IMR-90 (cell line): ENCODE results near the gene KIRREL2. TPM values are rescaled to one million over a fixed set of nuclear protein-coding genes. Genes with fewer than 3 reads are reported as not detected.

ENCODE experiments used
- ATAC-seq: fragments of 200-7000 bp; cut with Tn5 transposase; 2 replicates; pipeline ENCODE4 v1.9.1; 2020; ENCODE audit warnings: low read depth, mild to moderate bottlenecking, moderate library complexity
- BruUV-seq: library from RNA; stranded (reverse); fragments of 400-500 nt; replicated peaks from 2 replicates; lab custom pipeline; 2021; lab: Mats Ljungman, UMichigan
- CTCF ChIA-PET: fragments of 300-600 bp; formaldehyde crosslinking; extraction: SDS; loops from one replicate; lab custom pipeline; 2021; ENCODE audit warnings: antibody characterized with exemption; lab: Yijun Ruan, JAX
- POLR2A ChIA-PET: fragments of 300-600 bp; sonication (Branson Sonifier 250); formaldehyde crosslinking; loops from one replicate; lab custom pipeline; 2022; ENCODE audit warnings: antibody characterized with exemption; ENCODE audit not compliant: unreplicated experiment; lab: Charles Lee
- DNase-seq: peaks from one replicate; pipeline ENCODE4 v3.0.0; 2013
- H2AFZ ChIP-seq: replicated peaks from 2 replicates; pipeline ENCODE3; 2013; ENCODE audit warnings: low read length, mild to moderate bottlenecking; ENCODE audit not compliant: poor library complexity
- H2AK5ac ChIP-seq: 2 replicates; pipeline ENCODE4 v1.6.1; 2013; ENCODE audit warnings: low read depth, low read length, inconsistent platforms
- H2AK9ac ChIP-seq: replicated peaks from 2 replicates; pipeline ENCODE3; 2013; ENCODE audit warnings: mild to moderate bottlenecking, low read depth, low read length, moderate library complexity; ENCODE audit not compliant: poor library complexity
- H2BK120ac ChIP-seq: 2 replicates; pipeline ENCODE4 v1.6.1; 2013; ENCODE audit warnings: low read depth, low read length, inconsistent platforms
- H2BK15ac ChIP-seq: 3 replicates; pipeline ENCODE4 v1.6.1; 2013; ENCODE audit warnings: low read depth, low read length, inconsistent platforms
- H2BK20ac ChIP-seq: 2 replicates; pipeline ENCODE4 v1.6.1; 2013; ENCODE audit warnings: low read depth, mild to moderate bottlenecking, inconsistent platforms, low read length, moderate library complexity
- H2BK5ac ChIP-seq: 2 replicates; pipeline ENCODE4 v1.6.1; 2013; ENCODE audit warnings: mild to moderate bottlenecking, low read depth, low read length, inconsistent platforms; ENCODE audit not compliant: poor library complexity, severe bottlenecking
- H3K14ac ChIP-seq: replicated peaks from 2 replicates; pipeline ENCODE4 v1.6.1; 2013; ENCODE audit warnings: low read depth, low read length, inconsistent platforms
- H3K18ac ChIP-seq: 2 replicates; pipeline ENCODE4 v1.6.1; 2013; ENCODE audit warnings: low read depth, low read length, control low read depth
- H3K23ac ChIP-seq: 2 replicates; pipeline ENCODE4 v1.6.1; 2013; ENCODE audit warnings: low read depth, low read length, inconsistent platforms
- H3K27ac ChIP-seq: 2 replicates; pipeline ENCODE4 v1.5.1; 2013; ENCODE audit warnings: mild to moderate bottlenecking, control low read depth, low read length; ENCODE audit not compliant: insufficient read depth
- H3K27me3 ChIP-seq: 2 replicates; pipeline ENCODE4 v1.6.1; 2013; ENCODE audit warnings: low read length; ENCODE audit not compliant: control insufficient read depth, insufficient read depth
- H3K36me3 ChIP-seq: 2 replicates; pipeline ENCODE4 v1.6.1; 2013; ENCODE audit warnings: low read length, mixed read lengths; ENCODE audit not compliant: control insufficient read depth, insufficient read depth
- H3K4ac ChIP-seq: 2 replicates; pipeline ENCODE4 v1.6.1; 2013; ENCODE audit warnings: low read depth, low read length, inconsistent platforms
- H3K4me1 ChIP-seq: 2 replicates; pipeline ENCODE4 v1.6.1; 2013; ENCODE audit warnings: low read length, mixed read lengths; ENCODE audit not compliant: control insufficient read depth, insufficient read depth
- H3K4me2 ChIP-seq: 2 replicates; pipeline ENCODE4 v1.6.1; 2013; ENCODE audit warnings: low read depth, mild to moderate bottlenecking, control low read depth, low read length, moderate library complexity
- H3K4me3 ChIP-seq: 2 replicates; pipeline ENCODE4 v1.5.1; 2013; ENCODE audit warnings: low read depth, mild to moderate bottlenecking, control low read depth, low read length, moderate library complexity; ENCODE audit not compliant: insufficient read depth
- H3K56ac ChIP-seq: 2 replicates; pipeline ENCODE4 v1.6.1; 2013; ENCODE audit warnings: low read length, inconsistent platforms; ENCODE audit not compliant: insufficient read depth; ENCODE audit errors: extremely low read depth
- H3K79me1 ChIP-seq, 2 experiments: 2 replicates each; pipeline ENCODE4 v1.6.1; 2013; ENCODE audit warnings: low read length in 2 of 2, inconsistent platforms in 1 of 2, low read depth in 1 of 2
- H3K9ac ChIP-seq: 2 replicates; pipeline ENCODE4 v1.6.1; 2013; ENCODE audit warnings: low read depth, low read length, control low read depth
- H3K9me1 ChIP-seq: 2 replicates; pipeline ENCODE4 v1.6.1; 2013; ENCODE audit warnings: low read length, inconsistent platforms; ENCODE audit not compliant: insufficient read depth
- H3K9me3 ChIP-seq: 2 replicates; pipeline ENCODE4 v1.6.1; 2013; ENCODE audit warnings: low read length; ENCODE audit not compliant: control insufficient read depth, insufficient read depth
- H4K20me1 ChIP-seq: 2 replicates; pipeline ENCODE4 v1.6.1; 2013; ENCODE audit warnings: low read length, inconsistent platforms; ENCODE audit not compliant: insufficient read depth
- H4K5ac ChIP-seq: 2 replicates; pipeline ENCODE4 v1.6.1; 2013; ENCODE audit warnings: mild to moderate bottlenecking, low read depth, low read length, control low read depth
- H4K8ac ChIP-seq, 2 experiments: 2 replicates each; pipeline ENCODE4 v1.6.1; 2013; ENCODE audit warnings: low read depth in 2 of 2, low read length in 2 of 2, control low read depth in 1 of 2, inconsistent platforms in 1 of 2
- H4K91ac ChIP-seq: 2 replicates; pipeline ENCODE4 v1.6.1; 2013; ENCODE audit warnings: low read depth, low read length, inconsistent platforms; ENCODE audit not compliant: insufficient read depth
- BHLHE40 ChIP-seq: fragments of 150-350 bp; IDR thresholded peaks from 2 replicates; pipeline ENCODE4 v1.6.1; 2016; ENCODE audit warnings: mild to moderate bottlenecking, low read depth, low read length
- MXI1 ChIP-seq: IDR thresholded peaks from 2 replicates; pipeline ENCODE4 v1.6.1; 2012; ENCODE audit warnings: low read depth, mild to moderate bottlenecking, low read length, moderate library complexity, borderline replicate concordance
- RAD21 ChIP-seq: IDR thresholded peaks from 2 replicates; pipeline ENCODE4 v1.6.1; 2012; ENCODE audit warnings: low read length, improper control_type of control experiment
- RFX5 ChIP-seq: IDR thresholded peaks from 2 replicates; pipeline ENCODE4 v1.8.0; 2012; ENCODE audit warnings: low read depth, mild to moderate bottlenecking, low read length, moderate library complexity
- SMC3 ChIP-seq: fragments of 150-350 bp; IDR thresholded peaks from 2 replicates; pipeline ENCODE4 v1.6.1; 2016; ENCODE audit warnings: low read depth, mild to moderate bottlenecking, antibody characterized with exemption, low read length, moderate library complexity
- WGBS, 2 experiments: methylation state at CpG; one replicate each; pipeline versions ENCODE4 v1.1.5 to v1.1.7; 2013; ENCODE audit warnings: missing lambda C conversion rate in 2 of 2; ENCODE audit not compliant: insufficient read length in 1 of 2; ENCODE audit errors: extremely low coverage in 2 of 2; 5-methylcytosine and 5-hydroxymethylcytosine counted together
- dilution Hi-C: fragments of 300-500 bp; cut with HindIII; formaldehyde crosslinking; loops from one replicate; pipeline ENCODE4 v1.14.3; 2018; ENCODE audit warnings: low sequenced_read_pairs; ENCODE audit not compliant: unreplicated experiment
- in situ Hi-C: fragments of 300-500 bp; cut with MboI; formaldehyde crosslinking; loops from 3 replicates; pipeline ENCODE4 v1.14.3; 2019; ENCODE audit warnings: low sequenced_read_pairs, inconsistent platforms, mixed read lengths
- intact Hi-C: fragments of 100-400 bp; cut with micrococcal nuclease; formaldehyde crosslinking; loops from 2 replicates; pipeline ENCODE4 v1.10.0; 2022
- polyA plus RNA-seq, 3 experiments: library from polyadenylated mRNA; depleted of rRNA; stranded (reverse); fragments of >200 nt; gene quantifications; 2 replicates each; pipeline ENCODE4 v1.2.3, GENCODE V29; 2012; ENCODE audit warnings: low replicate concordance in 1 of 3
- total RNA-seq: library from RNA; depleted of rRNA; stranded (reverse); fragments of >200 nt; gene quantifications from 2 replicates; pipeline ENCODE4 v1.2.3, GENCODE V29; 2012
- TF ChIP-seq, protein P1 (sequence below): conservative IDR thresholded peaks from 2 replicates; pipeline ENCODE4 v1.5.1; 2012; ENCODE audit warnings: mild to moderate bottlenecking, low read depth, low read length, improper control_type of control experiment

KIRREL2 gene
- total and polyA plus RNA-seq, 2 of the 4 experiments (the other 2 are of a cell fraction): not detected

DNA sequence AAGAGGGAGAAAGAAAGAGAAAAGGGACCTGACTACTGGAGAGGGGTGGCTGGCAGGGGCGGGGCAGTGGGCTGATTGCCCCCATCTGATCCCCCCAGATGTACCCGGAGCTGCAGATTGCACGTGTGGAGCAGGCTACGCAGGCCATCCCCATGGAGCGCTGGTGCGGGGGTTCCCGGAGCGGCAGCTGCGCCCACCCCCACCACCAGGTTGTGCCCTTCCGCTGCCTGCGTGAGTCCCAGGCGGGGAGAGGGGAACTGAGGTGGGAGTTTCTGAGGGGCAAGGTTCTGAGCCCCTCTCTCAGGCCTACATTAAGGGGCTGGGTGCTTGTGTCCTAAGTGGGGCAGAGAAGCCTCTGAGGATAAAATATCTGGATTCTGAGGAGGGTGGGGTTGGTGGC, 14.1 kb downstream of the KIRREL2 start:
- no peak overlapping the region for H2BK5ac ChIP-seq
- H2BK120ac ChIP-seq: no peak overlapping the region
- H3K4me2 ChIP-seq: no peak overlapping the region
- peaks cover 2% of the 10 kb centered on the region for H3K9me1 ChIP-seq
- ChIA-PET CTCF (no interaction called here), POLR2A (no interaction called here)
- 63% methylated on average over 2 of the region's 12 CpGs; no CpG with 5 or more reads in 1 of the 2 experiments for WGBS, 2 experiments
- in situ Hi-C loops (no loop called here), intact Hi-C loops (no loop called here), dilution Hi-C loops (no loop called here)
- H2BK20ac ChIP-seq: no peak overlapping the region
- no peaks in the 10 kb centered on the region for H3K79me1 ChIP-seq
- H3K27ac ChIP-seq: no peak overlapping the region
- H4K8ac ChIP-seq: no peak overlapping the region
- BruUV-seq: no TSS peak
- H2BK15ac ChIP-seq: no peak overlapping the region
- no peak overlapping the region for H3K23ac ChIP-seq
- H2AK9ac ChIP-seq: no peak overlapping the region
- H4K91ac ChIP-seq: no peak overlapping the region
- H4K5ac ChIP-seq: no peak overlapping the region
- no peak overlapping the region for H3K56ac ChIP-seq
- no peak overlapping the region for H2AK5ac ChIP-seq
- H3K4me3 ChIP-seq: no peak overlapping the region
- H3K36me3 ChIP-seq: no peaks in the 10 kb centered on the region
- no peak overlapping the region for H3K4ac ChIP-seq
- no peak for ATAC-seq
- TF ChIP-seq MXI1 (no peak), BHLHE40 (no peak), RAD21 (no peak), RFX5 (no peak), SMC3 (no peak)
- TF ChIP-seq, protein P1, sequence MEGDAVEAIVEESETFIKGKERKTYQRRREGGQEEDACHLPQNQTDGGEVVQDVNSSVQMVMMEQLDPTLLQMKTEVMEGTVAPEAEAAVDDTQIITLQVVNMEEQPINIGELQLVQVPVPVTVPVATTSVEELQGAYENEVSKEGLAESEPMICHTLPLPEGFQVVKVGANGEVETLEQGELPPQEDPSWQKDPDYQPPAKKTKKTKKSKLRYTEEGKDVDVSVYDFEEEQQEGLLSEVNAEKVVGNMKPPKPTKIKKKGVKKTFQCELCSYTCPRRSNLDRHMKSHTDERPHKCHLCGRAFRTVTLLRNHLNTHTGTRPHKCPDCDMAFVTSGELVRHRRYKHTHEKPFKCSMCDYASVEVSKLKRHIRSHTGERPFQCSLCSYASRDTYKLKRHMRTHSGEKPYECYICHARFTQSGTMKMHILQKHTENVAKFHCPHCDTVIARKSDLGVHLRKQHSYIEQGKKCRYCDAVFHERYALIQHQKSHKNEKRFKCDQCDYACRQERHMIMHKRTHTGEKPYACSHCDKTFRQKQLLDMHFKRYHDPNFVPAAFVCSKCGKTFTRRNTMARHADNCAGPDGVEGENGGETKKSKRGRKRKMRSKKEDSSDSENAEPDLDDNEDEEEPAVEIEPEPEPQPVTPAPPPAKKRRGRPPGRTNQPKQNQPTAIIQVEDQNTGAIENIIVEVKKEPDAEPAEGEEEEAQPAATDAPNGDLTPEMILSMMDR: no peak
- no peak for DNase-seq
- no peaks in the 10 kb centered on the region for H3K9me3 ChIP-seq
- peaks cover 4% of the 10 kb centered on the region for H3K4me1 ChIP-seq
- H3K18ac ChIP-seq: no peak overlapping the region
- no peak overlapping the region for H2AFZ ChIP-seq
- peaks cover 6% of the 10 kb centered on the region for H3K27me3 ChIP-seq
- H4K20me1 ChIP-seq: no peaks in the 10 kb centered on the region
- H3K9ac ChIP-seq: no peak overlapping the region
- H3K14ac ChIP-seq: no peak overlapping the region
